HepG2 (cell line): Measurements from ENCODE around the gene GTF2A1. TPM values are rescaled to one million over a fixed set of nuclear protein-coding genes. Genes with fewer than 3 reads are reported as not detected.

Experiments used
- CREM ChIP-seq, 2 experiments: sonication (generic) in 1 of 2; formaldehyde crosslinking in 1 of 2; IDR thresholded peaks; 2 replicates each; pipeline versions ENCODE4 v1.4.0 to v1.6.1; 2016 to 2020; ENCODE audit warnings: antibody characterized with exemption in 1 of 2, mild to moderate bottlenecking in 1 of 2, missing genetic modification reagents in 1 of 2
- ELF1 ChIP-seq: sonication (generic); formaldehyde crosslinking; IDR thresholded peaks from 2 replicates; pipeline ENCODE4 v1.4.0; 2020; ENCODE audit warnings: missing genetic modification reagents
- EP300 ChIP-seq, 3 experiments: sonication (generic) in 1 of 3; formaldehyde crosslinking in 1 of 3; IDR thresholded peaks; 2 replicates each; pipeline versions ENCODE4 v1.5.1 to v1.6.1; 2011 to 2020; ENCODE audit warnings: low read depth in 2 of 3, low read length in 2 of 3, borderline replicate concordance in 1 of 3, improper control_type of control experiment in 1 of 3, mild to moderate bottlenecking in 1 of 3, missing genetic modification reagents in 1 of 3, moderate library complexity in 1 of 3
- GABPA ChIP-seq, 2 experiments: IDR thresholded peaks; 2 replicates each; pipeline ENCODE4 v1.6.1; 2011 to 2016; ENCODE audit warnings: low read depth in 2 of 2, low read length in 1 of 2, missing biosample characterization in 1 of 2, missing genetic modification characterization in 1 of 2
- HDAC2 ChIP-seq: sonication (generic); formaldehyde crosslinking; IDR thresholded peaks from 2 replicates; pipeline ENCODE4 v1.4.0; 2020; ENCODE audit warnings: missing genetic modification reagents
- IRF2 ChIP-seq: IDR thresholded peaks from 2 replicates; pipeline ENCODE4 v1.6.1; 2018; ENCODE audit warnings: missing genetic modification reagents, missing compliant biosample characterization
- KAT8 ChIP-seq: IDR thresholded peaks from 2 replicates; pipeline ENCODE4 v1.6.1; 2016; ENCODE audit warnings: missing genetic modification reagents, missing compliant biosample characterization
- KLF12 ChIP-seq: sonication (generic); formaldehyde crosslinking; IDR thresholded peaks from 2 replicates; pipeline ENCODE4 v1.4.0; 2020; ENCODE audit warnings: missing genetic modification reagents, borderline replicate concordance
- MAFG ChIP-seq: sonication (generic); formaldehyde crosslinking; IDR thresholded peaks from 2 replicates; pipeline ENCODE4 v1.5.1; 2020; ENCODE audit warnings: mild to moderate bottlenecking, missing genetic modification reagents
- NFE2L2 ChIP-seq: fragments of 150-350 bp; IDR thresholded peaks from 2 replicates; pipeline ENCODE4 v1.6.1; 2014; ENCODE audit warnings: low read length
- NFYB ChIP-seq: sonication (generic); formaldehyde crosslinking; IDR thresholded peaks from 2 replicates; pipeline ENCODE4 v1.4.0; 2020; ENCODE audit warnings: missing genetic modification reagents
- RAD21 ChIP-seq: fragments of 450-650 bp; formaldehyde crosslinking; IDR thresholded peaks from 2 replicates; pipeline ENCODE4 v1.5.0; 2020; ENCODE audit warnings: mild to moderate bottlenecking
- SOX13 ChIP-seq, 3 experiments: fragments of 450-650 bp in 1 of 3; sonication (generic) in 1 of 3; formaldehyde crosslinking in 1 of 3; IDR thresholded peaks in 2 of 3; conservative IDR thresholded peaks in 1 of 3; 2 replicates each; pipeline versions ENCODE4 v1.5.0 to v1.6.1; 2016 to 2020; ENCODE audit warnings: antibody characterized with exemption in 1 of 3, mild to moderate bottlenecking in 1 of 3, missing compliant biosample characterization in 1 of 3, missing genetic modification reagents in 1 of 3, moderate library complexity in 1 of 3
- SRSF4 ChIP-seq: fragments of 200-400 bp; formaldehyde crosslinking; IDR thresholded peaks from one replicate; pipeline ENCODE4 v1.6.1; 2018; ENCODE audit warnings: mild to moderate bottlenecking, low read depth, low read length, moderate library complexity; ENCODE audit not compliant: poor library complexity, severe bottlenecking
- THYN1 ChIP-seq: sonication (generic); formaldehyde crosslinking; IDR thresholded peaks from 2 replicates; pipeline ENCODE4 v1.8.1; 2023; ENCODE audit warnings: low read depth, mild to moderate bottlenecking, moderate library complexity, missing genetic modification reagents, borderline replicate concordance
- ZFP62 ChIP-seq: sonication (generic); formaldehyde crosslinking; IDR thresholded peaks from 2 replicates; pipeline ENCODE4 v1.4.0; 2020; ENCODE audit warnings: missing genetic modification reagents
- ZKSCAN5 ChIP-seq: sonication (generic); formaldehyde crosslinking; IDR thresholded peaks from 2 replicates; pipeline ENCODE4 v1.5.1; 2020; ENCODE audit warnings: mild to moderate bottlenecking, missing genetic modification reagents
- ZMYM2 ChIP-seq: sonication (generic); formaldehyde crosslinking; IDR thresholded peaks from 2 replicates; pipeline ENCODE4 v1.8.0; 2022; ENCODE audit warnings: mild to moderate bottlenecking, missing genetic modification reagents
- ZNF10 ChIP-seq: sonication (generic); formaldehyde crosslinking; IDR thresholded peaks from 2 replicates; pipeline ENCODE4 v1.4.0; 2020; ENCODE audit warnings: mild to moderate bottlenecking, low read depth, missing genetic modification reagents, borderline replicate concordance
- ZNF292 ChIP-seq: sonication (generic); formaldehyde crosslinking; IDR thresholded peaks from 2 replicates; pipeline ENCODE4 v1.8.1; 2022; ENCODE audit warnings: mild to moderate bottlenecking, low read depth, missing genetic modification reagents, borderline replicate concordance
- ZNF446 ChIP-seq: sonication (generic); formaldehyde crosslinking; IDR thresholded peaks from 2 replicates; pipeline ENCODE4 v1.5.0; 2020; ENCODE audit warnings: mild to moderate bottlenecking, missing genetic modification reagents
- ZNF770 ChIP-seq: sonication (generic); formaldehyde crosslinking; IDR thresholded peaks from 2 replicates; pipeline ENCODE4 v1.5.0; 2020; ENCODE audit warnings: mild to moderate bottlenecking, missing genetic modification reagents
- ZNF792 ChIP-seq: IDR thresholded peaks from 2 replicates; pipeline ENCODE4 v1.6.1; 2016
- polyA plus RNA-seq, 8 experiments: library from polyadenylated mRNA; depleted of rRNA in 3 of 8; stranded (reverse) in 7 of 8; unstranded in 1 of 8; fragments of >200 nt; fragmentation: Illumina TruSeq in 4 of 8; extraction: Trizol in 4 of 8; gene quantifications; 2 replicates each; pipeline versions ENCODE4 v1.2.1 to v1.2.3, GENCODE V29; 2011 to 2016; ENCODE audit warnings: low read depth in 4 of 8, missing spikeins in 1 of 8, mixed read lengths in 1 of 8; ENCODE audit not compliant: insufficient read depth in 1 of 8
- total RNA-seq, 5 experiments: library from RNA; depleted of rRNA; stranded (reverse); fragments of >200 nt; fragmentation: Illumina TruSeq; extraction: Trizol; gene quantifications; 2 replicates each; pipeline ENCODE4 v1.2.3, GENCODE V29; 2016; ENCODE audit warnings: low read depth in 1 of 5

The GTF2A1 gene
- total and polyA plus RNA-seq, 2 of the 13 experiments (the other 11 are each of a cell fraction or from before 2014, with no cell fraction given) = 14.9 to 17.5 TPM

GRCh38 chr14:81165188-81165587, 55.6 kb downstream of the GTF2A1 start (continued):
- TF ChIP-seq ZNF292 (CRISPR knock-in tag) = no peak
- no peak for TF ChIP-seq HDAC2
- TF ChIP-seq ZFP62 (CRISPR knock-in tag) = no peak
- TF ChIP-seq GABPA (IDR thresholded peaks at IDR 0.05; ENCODE audit: low read depth, low read length) = no peak
- 0 out of 2 replicates have a peak, but pooled peaks have one; percentile 29 for TF ChIP-seq GABPA (CRISPR knock-in tag; IDR thresholded peaks at IDR 0.05; ENCODE audit: low read depth)
- peak; percentile 48; the same call in 1 of the 2 replicates for TF ChIP-seq IRF2 (CRISPR knock-in tag)
- TF ChIP-seq KAT8 (CRISPR knock-in tag) = peak; percentile 63; the same call in 1 of the 2 replicates
- TF ChIP-seq ZNF792 = no peak
- no peak for TF ChIP-seq ZKSCAN5 (CRISPR knock-in tag)
- no peak for TF ChIP-seq NFE2L2
- no peak for TF ChIP-seq THYN1 (CRISPR knock-in tag)
- TF ChIP-seq SRSF4 = no peak
- no peak for TF ChIP-seq CREM (IDR thresholded peaks at IDR 0.05)
- TF ChIP-seq CREM (CRISPR knock-in tag; IDR thresholded peaks at IDR 0.05) = no peak
- no peak for TF ChIP-seq ZMYM2 (CRISPR knock-in tag)
- no peak for TF ChIP-seq RAD21
- peak; percentile 85 for TF ChIP-seq ELF1 (CRISPR knock-in tag)
- TF ChIP-seq ZNF10 = no peak
- TF ChIP-seq MAFG (CRISPR knock-in tag) = no peak
- TF ChIP-seq ZNF446 (CRISPR knock-in tag) = no peak
- no peak for TF ChIP-seq KLF12
- 0 out of 4 replicates have a peak, but pooled peaks of 1 of the 2 experiments have one; percentile 18 for TF ChIP-seq EP300 (IDR thresholded peaks at IDR 0.05; ENCODE audit: low read depth in 2 of 2, low read length in 2 of 2)
- TF ChIP-seq EP300 (CRISPR knock-in tag; IDR thresholded peaks at IDR 0.05; ENCODE audit: borderline replicate concordance) = no peak
- no peak for TF ChIP-seq ZNF770 (CRISPR knock-in tag)
- no peak for TF ChIP-seq SOX13 (IDR thresholded peaks at IDR 0.05)
- no peak for TF ChIP-seq SOX13 (CRISPR knock-in tag; conservative IDR thresholded peaks at IDR 0.05 in 1 of 2, IDR thresholded peaks at IDR 0.05 in 1 of 2)
- no peak for TF ChIP-seq NFYB (CRISPR knock-in tag)
